Measurements from ENCODE around the gene CCSER1. TPM values are rescaled to one million over a fixed set of nuclear protein-coding genes. Genes with fewer than 3 reads are reported as not detected.

CCSER1 gene
- polyA plus RNA-seq, 1 experiment, result not detected

GRCh38 chr4:91070736-91071135 is 943.5 kb downstream of the CCSER1 start:
- no peak for DNase-seq (ENCODE audit: low read depth)
- no peaks in the 10 kb centered on the region for H3K36me3 ChIP-seq (ENCODE audit: control insufficient read depth, insufficient read depth, low read length)
- ChIA-PET POLR2A (no interaction called here), CTCF (no interaction called here)
- TF ChIP-seq CTCF (IDR thresholded peaks at IDR 0.05; ENCODE audit: insufficient read depth, low read depth, low read length), result no peak
- H3K27me3 ChIP-seq (ENCODE audit: control insufficient read depth, insufficient read depth, low read length), result no peaks in the 10 kb centered on the region
- no peak overlapping the region for H3K4me3 ChIP-seq (ENCODE audit: low read depth, low read length)

- H3K36me3 ChIP-seq (ENCODE audit: control insufficient read depth, insufficient read depth, low read length), result no peaks in the 10 kb centered on the region
- TF ChIP-seq CTCF (IDR thresholded peaks at IDR 0.05; ENCODE audit: insufficient read depth, low read depth, low read length), result no peak
- no peak overlapping the region for H3K4me3 ChIP-seq (ENCODE audit: low read depth, low read length)
- POLR2A ChIA-PET, result no interaction called here
- CTCF ChIA-PET, result interaction anchor here (0.6 kb wide), 2 partner anchors 145 to 148 kb away, joined by 4 to 5 read pairs; no protein-coding TSS in a partner anchor
- H3K27me3 ChIP-seq (ENCODE audit: control insufficient read depth, insufficient read depth, low read length), result no peaks in the 10 kb centered on the region
- no peak for DNase-seq (ENCODE audit: low read depth)
Observed at GRCh38 chr4:91076147-91076546, 949.0 kb downstream of the CCSER1 start.

DNA sequence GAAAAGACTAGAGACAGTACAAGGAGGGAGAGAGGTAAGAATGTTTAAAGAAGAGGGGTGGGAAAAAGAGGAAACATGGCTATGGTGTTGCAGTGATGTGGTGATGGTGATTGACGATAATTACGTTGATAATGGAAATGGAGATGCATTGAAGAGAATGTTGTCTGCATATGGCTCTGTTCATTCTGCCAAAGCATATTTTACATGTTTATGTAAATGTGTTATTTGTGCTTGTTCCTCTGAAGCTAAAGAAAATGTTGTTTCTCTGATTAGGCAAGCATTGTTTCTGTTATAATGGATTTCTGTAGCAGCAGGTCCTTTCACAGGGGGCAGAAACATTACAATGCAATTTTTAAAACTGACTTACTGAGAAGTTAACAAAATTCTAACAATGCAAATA is 958.8 kb downstream of the CCSER1 start:
- CTCF ChIA-PET, result no interaction called here
- H3K36me3 ChIP-seq (ENCODE audit: control insufficient read depth, insufficient read depth, low read length), result no peaks in the 10 kb centered on the region
- POLR2A ChIA-PET, result no interaction called here
- TF ChIP-seq CTCF (IDR thresholded peaks at IDR 0.05; ENCODE audit: insufficient read depth, low read depth, low read length), result no peak
- DNase-seq (ENCODE audit: low read depth), result no peak
- H3K27me3 ChIP-seq (ENCODE audit: control insufficient read depth, insufficient read depth, low read length), result no peaks in the 10 kb centered on the region
- H3K4me3 ChIP-seq (ENCODE audit: low read depth, low read length), result no peak overlapping the region

DNA sequence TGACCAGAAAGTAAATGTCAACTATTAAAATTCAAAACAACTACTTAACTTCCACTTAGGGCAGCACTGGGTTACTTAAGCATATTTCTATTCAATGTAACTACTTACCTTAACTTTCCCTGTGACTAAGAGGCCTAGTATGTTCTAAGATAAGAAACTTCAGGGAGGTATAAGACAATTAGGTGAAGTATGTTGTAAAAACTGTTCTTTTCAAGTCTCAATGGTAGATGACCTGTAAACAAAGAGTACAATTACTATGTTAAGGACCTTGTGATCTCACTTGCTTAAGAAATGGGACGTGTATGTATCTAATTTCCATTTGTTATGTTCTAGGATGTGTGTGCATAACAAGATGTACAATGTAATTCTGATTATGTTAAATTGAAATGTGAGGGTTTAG is 960.5 kb downstream of the CCSER1 start:
- POLR2A ChIA-PET, result no interaction called here
- TF ChIP-seq CTCF (IDR thresholded peaks at IDR 0.05; ENCODE audit: insufficient read depth, low read depth, low read length), result no peak
- H3K27me3 ChIP-seq (ENCODE audit: control insufficient read depth, insufficient read depth, low read length), result no peaks in the 10 kb centered on the region
- no peaks in the 10 kb centered on the region for H3K36me3 ChIP-seq (ENCODE audit: control insufficient read depth, insufficient read depth, low read length)
- no peak overlapping the region for H3K4me3 ChIP-seq (ENCODE audit: low read depth, low read length)
- CTCF ChIA-PET, result no interaction called here
- no peak for DNase-seq (ENCODE audit: low read depth)

GRCh38 chr4:91089178-91089577 is 962.0 kb downstream of the CCSER1 start:
- Histone ChIP-seq H3K4me3 (ENCODE audit: low read depth, low read length) (no peak overlapping the region), H3K36me3 (ENCODE audit: control insufficient read depth, insufficient read depth, low read length) (no peaks in the 10 kb centered on the region), H3K27me3 (ENCODE audit: control insufficient read depth, insufficient read depth, low read length) (no peaks in the 10 kb centered on the region)
- no peak for DNase-seq (ENCODE audit: low read depth)
- ChIA-PET POLR2A (no interaction called here), CTCF (no interaction called here)
- TF ChIP-seq CTCF (IDR thresholded peaks at IDR 0.05; ENCODE audit: insufficient read depth, low read depth, low read length), result no peak

Measured in BJ (cell line).